Endodermal cell (in vitro differentiated cells): ENCODE measurements around the gene ZMIZ1. TPM values are rescaled to one million over a fixed set of nuclear protein-coding genes. Genes with fewer than 3 reads are reported as not detected.

ENCODE experiments used
- DNase-seq: peaks from one replicate; pipeline ENCODE4 v3.0.0-alpha.2; 2017
- H3K27ac ChIP-seq: 2 replicates; pipeline ENCODE4 v1.5.1; 2013; ENCODE audit warnings: mild to moderate bottlenecking, low read depth, low read length, moderate library complexity
- H3K27me3 ChIP-seq: 2 replicates; pipeline ENCODE4 v1.6.1; 2013; ENCODE audit warnings: mild to moderate bottlenecking, low read length, moderate library complexity; ENCODE audit not compliant: insufficient read depth, control insufficient read depth, poor library complexity, severe bottlenecking
- H3K36me3 ChIP-seq: 2 replicates; pipeline ENCODE4 v1.7.0; 2013; ENCODE audit warnings: mild to moderate bottlenecking, low read length, moderate library complexity; ENCODE audit not compliant: control insufficient read depth, insufficient read depth
- H3K4me1 ChIP-seq: one replicate; pipeline ENCODE4 v1.7.0; 2013; ENCODE audit warnings: low read length; ENCODE audit not compliant: control insufficient read depth, insufficient read depth
- H3K4me3 ChIP-seq: 2 replicates; pipeline ENCODE4 v1.5.1; 2013; ENCODE audit warnings: mild to moderate bottlenecking, low read length, moderate library complexity
- H3K9ac ChIP-seq: 2 replicates; pipeline ENCODE4 v1.6.1; 2013; ENCODE audit warnings: mild to moderate bottlenecking, low read length, moderate library complexity; ENCODE audit not compliant: poor library complexity, severe bottlenecking; ENCODE audit errors: extremely low read depth
- H3K9me3 ChIP-seq: 2 replicates; pipeline ENCODE4 v1.6.1; 2013; ENCODE audit warnings: mild to moderate bottlenecking, low read length, moderate library complexity; ENCODE audit not compliant: control insufficient read depth
- H3K27ac Mint-ChIP-seq: 2 replicates; pipeline ENCODE4 v1.8.0; 2020; ENCODE audit warnings: mixed read lengths
- H3K27me3 Mint-ChIP-seq: 2 replicates; pipeline ENCODE4 v1.8.0; 2021; ENCODE audit warnings: mild to moderate bottlenecking, mixed read lengths; ENCODE audit not compliant: insufficient read depth
- H3K36me3 Mint-ChIP-seq: 2 replicates; pipeline ENCODE4 v1.8.0; 2020; ENCODE audit warnings: low read depth, mixed read lengths
- H3K4me1 Mint-ChIP-seq: 2 replicates; pipeline ENCODE4 v1.8.0; 2020; ENCODE audit warnings: mixed read lengths
- H3K4me3 Mint-ChIP-seq: 2 replicates; pipeline ENCODE4 v1.8.0; 2020; ENCODE audit warnings: mild to moderate bottlenecking, moderate library complexity, mixed read lengths
- H3K9me3 Mint-ChIP-seq: 2 replicates; pipeline ENCODE4 v1.8.0; 2020; ENCODE audit warnings: mild to moderate bottlenecking, mixed read lengths
- WGBS, 2 experiments: methylation state at CpG; one replicate each; pipeline versions ENCODE4 v1.1.5 to v1.1.7; 2013; ENCODE audit warnings: missing lambda C conversion rate in 2 of 2, mixed read lengths in 1 of 2; ENCODE audit not compliant: insufficient coverage in 1 of 2, insufficient read length in 1 of 2; 5-methylcytosine and 5-hydroxymethylcytosine counted together
- total RNA-seq, 2 donors: library from RNA; stranded (reverse); fragmentation: NEBNext Ultra II Directional in 1 of 2; extraction: Animal tissue kit (Norgen Biotek cat#: 25700) in 1 of 2; gene quantifications; 2 replicates in 1 of 2; 3 replicates in 1 of 2; pipeline ENCODE4 v1.2.1, GENCODE V29; 2021
- TF ChIP-seq, protein P1 (sequence below): fragments of 200-600 bp; sonication (generic); conservative IDR thresholded peaks from 2 replicates; pipeline ENCODE4 v1.5.0; 2021; ENCODE audit warnings: antibody characterized with exemption, mild to moderate bottlenecking

ZMIZ1 gene
- total RNA-seq, 2 donors from 2014 or later = 65.3 to 67.5 TPM

DNA sequence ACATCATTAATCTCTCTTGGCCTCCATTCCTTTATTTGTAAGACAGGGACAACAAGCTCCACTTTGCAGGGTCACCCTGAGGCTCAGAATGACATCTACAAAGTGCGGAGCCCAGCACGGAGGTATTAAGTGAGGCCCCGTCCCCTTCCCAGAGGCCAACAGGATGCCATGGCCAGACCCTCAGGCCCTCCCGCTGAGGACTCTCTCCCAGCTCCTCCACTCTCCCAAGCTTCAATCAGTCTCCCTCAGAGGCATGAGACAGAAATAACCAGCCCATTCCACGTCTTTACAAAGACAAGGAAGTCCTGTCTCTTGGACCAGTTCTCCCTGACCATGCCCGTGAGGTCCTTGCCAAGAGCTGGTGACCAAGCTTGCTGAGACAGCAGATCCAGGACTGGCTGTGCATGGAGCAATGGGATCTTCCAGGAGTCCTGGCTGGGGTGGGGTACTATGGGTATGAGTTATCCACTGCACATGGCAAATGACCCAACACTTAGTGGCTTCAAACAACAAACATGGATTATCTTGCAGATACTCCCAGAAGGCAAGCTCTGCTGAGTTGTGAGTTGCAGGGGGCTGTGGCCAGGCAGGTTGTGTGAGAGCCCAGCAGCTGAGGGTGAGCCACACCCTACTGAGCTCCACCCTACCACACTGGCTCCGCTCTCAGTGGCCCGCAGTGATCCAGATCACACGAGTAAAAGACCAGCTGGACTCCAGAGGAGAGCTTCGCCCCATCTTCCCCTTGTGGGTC lies 274.2 kb downstream of the ZMIZ1 start:
- Histone ChIP-seq H3K9me3 (no peaks in the 10 kb centered on the region), H3K27me3 (no peaks in the 10 kb centered on the region), H3K9ac (no peak overlapping the region), H3K4me1 (peaks cover 18% of the 10 kb centered on the region), H3K36me3 (no peaks in the 10 kb centered on the region), H3K27ac (no peak overlapping the region), H3K4me3 (no peak overlapping the region)
- Mint-ChIP-seq H3K36me3 (no peaks in the 10 kb centered on the region), H3K4me1 (peaks cover 17% of the 10 kb centered on the region), H3K27ac (no peak overlapping the region), H3K27me3 (peaks cover 18% of the 10 kb centered on the region), H3K4me3 (no peak overlapping the region), H3K9me3 (no peaks in the 10 kb centered on the region)
- TF ChIP-seq, protein P1, sequence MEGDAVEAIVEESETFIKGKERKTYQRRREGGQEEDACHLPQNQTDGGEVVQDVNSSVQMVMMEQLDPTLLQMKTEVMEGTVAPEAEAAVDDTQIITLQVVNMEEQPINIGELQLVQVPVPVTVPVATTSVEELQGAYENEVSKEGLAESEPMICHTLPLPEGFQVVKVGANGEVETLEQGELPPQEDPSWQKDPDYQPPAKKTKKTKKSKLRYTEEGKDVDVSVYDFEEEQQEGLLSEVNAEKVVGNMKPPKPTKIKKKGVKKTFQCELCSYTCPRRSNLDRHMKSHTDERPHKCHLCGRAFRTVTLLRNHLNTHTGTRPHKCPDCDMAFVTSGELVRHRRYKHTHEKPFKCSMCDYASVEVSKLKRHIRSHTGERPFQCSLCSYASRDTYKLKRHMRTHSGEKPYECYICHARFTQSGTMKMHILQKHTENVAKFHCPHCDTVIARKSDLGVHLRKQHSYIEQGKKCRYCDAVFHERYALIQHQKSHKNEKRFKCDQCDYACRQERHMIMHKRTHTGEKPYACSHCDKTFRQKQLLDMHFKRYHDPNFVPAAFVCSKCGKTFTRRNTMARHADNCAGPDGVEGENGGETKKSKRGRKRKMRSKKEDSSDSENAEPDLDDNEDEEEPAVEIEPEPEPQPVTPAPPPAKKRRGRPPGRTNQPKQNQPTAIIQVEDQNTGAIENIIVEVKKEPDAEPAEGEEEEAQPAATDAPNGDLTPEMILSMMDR = no peak
- 88 to 94% methylated on average over 9 to 10 of the region's 10 CpGs for WGBS, 2 experiments
- peak; percentile 29 for DNase-seq

DNA sequence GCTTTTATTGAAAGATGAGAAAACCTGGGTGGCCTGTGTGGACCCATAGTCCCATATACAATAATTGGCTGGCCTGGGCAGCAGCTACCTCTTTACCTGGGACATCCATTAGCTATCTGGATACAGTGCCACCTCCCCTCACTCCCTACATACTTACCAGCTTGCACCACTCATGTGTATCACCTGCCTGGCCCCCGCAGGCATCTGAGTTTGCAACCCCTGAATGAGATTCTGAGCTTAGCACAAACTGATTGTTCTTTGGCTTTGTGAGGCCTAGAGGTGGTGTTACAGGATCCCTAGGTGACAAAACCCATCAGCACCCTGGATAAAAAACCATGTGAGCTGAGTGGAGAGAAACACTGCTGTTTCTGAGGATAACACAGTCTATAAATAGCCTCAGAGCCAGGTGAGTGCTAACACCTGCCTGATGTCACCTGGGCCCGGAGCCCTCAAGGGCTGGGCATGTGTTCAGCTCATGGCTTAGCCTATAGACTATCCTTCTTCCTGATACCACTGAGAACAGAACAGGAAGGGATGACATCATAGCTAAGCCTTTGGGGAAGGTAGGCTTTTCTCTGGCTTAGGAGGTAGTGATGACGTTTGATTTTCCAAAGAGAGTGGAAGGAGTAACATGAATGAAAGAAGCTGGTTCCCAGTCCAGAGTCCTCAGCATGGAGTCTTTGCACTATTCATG lies 275.9 kb downstream of the ZMIZ1 start:
- H3K9me3 Mint-ChIP-seq = no peaks in the 10 kb centered on the region
- Histone ChIP-seq H3K27me3 (no peaks in the 10 kb centered on the region), H3K9ac (no peak overlapping the region), H3K9me3 (no peaks in the 10 kb centered on the region), H3K4me3 (no peak overlapping the region), H3K27ac (no peak overlapping the region), H3K4me1 (peaks cover 18% of the 10 kb centered on the region), H3K36me3 (peaks cover 2% of the 10 kb centered on the region)
- WGBS, 2 experiments = 71 to 84% methylated on average over 1 to 3 of the region's 3 CpGs
- H3K4me1 Mint-ChIP-seq = peaks cover 20% of the 10 kb centered on the region
- TF ChIP-seq, protein P1 = no peak
- no peak overlapping the region for H3K4me3 Mint-ChIP-seq
- H3K27me3 Mint-ChIP-seq = peaks cover 18% of the 10 kb centered on the region
- peaks cover 9% of the 10 kb centered on the region for H3K36me3 Mint-ChIP-seq
- no peak for DNase-seq
- peak overlapping the region; percentile 30 for H3K27ac Mint-ChIP-seq

DNA sequence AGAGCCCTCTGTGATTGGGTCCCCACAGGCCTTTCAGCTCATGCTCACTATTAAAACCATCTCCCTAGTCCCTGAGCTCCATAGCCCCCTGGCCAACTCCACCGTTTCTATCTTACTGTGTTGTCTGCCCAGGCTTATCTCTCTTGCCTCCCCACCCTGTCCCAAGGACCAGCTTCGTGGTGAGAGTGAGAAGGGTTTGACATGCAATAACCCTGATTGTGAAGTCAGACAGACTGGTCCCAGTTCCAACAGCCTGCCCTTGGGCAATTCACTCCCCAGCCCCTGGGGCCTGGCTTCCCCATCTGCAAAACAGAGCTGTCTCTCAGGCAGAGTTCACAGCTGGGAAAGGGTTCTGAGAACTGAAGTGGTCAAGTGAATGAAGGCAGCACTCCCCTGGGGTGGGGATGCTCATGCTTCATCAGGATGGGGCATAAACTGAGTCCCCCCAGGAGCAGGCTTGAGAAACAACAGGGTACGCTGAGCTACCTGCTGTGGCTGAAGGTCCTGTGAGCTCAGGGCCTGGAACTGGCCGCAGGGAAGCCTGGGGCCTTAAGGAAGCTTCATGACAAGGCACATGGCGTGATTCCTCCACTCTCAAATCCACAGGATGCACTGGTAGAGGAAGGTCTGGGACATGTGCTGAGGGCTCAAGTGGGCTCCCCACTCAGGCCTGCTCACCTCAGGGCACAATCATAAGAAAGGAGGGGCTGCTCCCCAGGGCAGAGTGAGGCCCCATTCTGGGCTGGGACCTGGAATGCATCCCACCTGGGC lies 276.7 kb downstream of the ZMIZ1 start:
- Histone ChIP-seq H3K9ac (no peak overlapping the region), H3K9me3 (no peaks in the 10 kb centered on the region), H3K4me3 (no peak overlapping the region), H3K27me3 (no peaks in the 10 kb centered on the region), H3K36me3 (peaks cover 10% of the 10 kb centered on the region), H3K27ac (no peak overlapping the region), H3K4me1 (peaks cover 18% of the 10 kb centered on the region)
- peak overlapping the region; percentile 30 for H3K27ac Mint-ChIP-seq
- H3K36me3 Mint-ChIP-seq = peaks cover 17% of the 10 kb centered on the region
- 79 to 100% methylated on average over 2 to 5 of the region's 5 CpGs for WGBS, 2 experiments
- no peak overlapping the region for H3K4me3 Mint-ChIP-seq
- H3K27me3 Mint-ChIP-seq = peaks cover 18% of the 10 kb centered on the region
- TF ChIP-seq, protein P1 = no peak
- no peak for DNase-seq
- H3K9me3 Mint-ChIP-seq = no peaks in the 10 kb centered on the region
- peaks cover 20% of the 10 kb centered on the region for H3K4me1 Mint-ChIP-seq
